Measurements from ENCODE around the gene SNAPC2. TPM values are rescaled to one million over a fixed set of nuclear protein-coding genes. Genes with fewer than 3 reads are reported as not detected.
A peak's percentile ranks its signal among the peaks of the same experiment; 100 is the strongest.
"Not testable (repeated sequence)": the region's sequence is repeated elsewhere in the genome, so short reads cannot be mapped to it uniquely, and the experiment has no call there.

Gene SNAPC2
- total and polyA plus RNA-seq, 5 donors from 2014 or later, result 12.1 to 22.1 (median 17.2) TPM

DNA sequence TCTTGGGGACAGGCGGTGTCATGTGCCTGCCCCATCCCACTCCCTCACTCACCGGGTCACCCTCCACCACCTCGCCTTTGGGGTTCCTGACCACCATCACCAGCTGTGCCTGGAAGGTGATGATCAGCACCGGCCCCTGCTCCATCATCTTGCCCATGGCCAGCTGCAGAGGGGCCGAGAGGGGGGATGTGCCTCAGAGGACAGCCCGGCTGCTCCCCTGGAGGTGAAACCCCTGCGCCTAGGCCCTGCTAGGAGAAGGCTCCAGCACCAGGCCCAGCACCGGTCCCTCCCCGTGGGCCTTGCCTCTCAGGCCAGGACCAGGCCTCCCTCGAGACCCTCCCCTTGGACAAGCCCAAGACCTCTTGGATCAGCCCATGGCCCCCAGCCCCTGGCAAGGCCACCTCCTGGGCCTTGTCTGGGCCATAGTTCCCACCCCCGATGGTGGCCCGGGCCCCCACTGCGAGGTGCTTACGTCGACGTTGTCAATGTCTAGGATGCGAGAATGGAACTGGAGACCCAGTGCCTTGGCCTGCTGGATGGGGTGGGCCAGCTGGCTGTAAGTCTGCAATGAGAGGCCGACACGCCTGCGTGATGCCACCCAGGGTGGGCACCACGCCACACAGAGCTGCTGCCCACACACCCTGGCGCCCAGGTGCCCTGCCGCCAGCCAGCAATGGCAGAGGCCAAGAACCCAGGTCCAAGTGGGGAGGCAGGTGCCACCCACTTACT is 7.6 kb downstream of the SNAPC2 start:
- Mint-ChIP-seq H3K4me3 (peak overlapping the region in 3 of 4 donors; percentile 3 to 82 (median 80)), H3K9me3 (no peaks in the 10 kb centered on the region), H3K4me1 (peaks cover 0 to 26% (median 4%) of the 10 kb centered on the region in 4 donors), H3K27me3 (no peaks in the 10 kb centered on the region), H3K27ac (no peak overlapping the region), H3K36me3 (no peaks in the 10 kb centered on the region)
- H3K27me3 ChIP-seq (ENCODE audit: control insufficient read depth, insufficient read depth, low read length), result no peaks in the 10 kb centered on the region
- ATAC-seq (ENCODE audit: low read depth in 2 of 2) (no peak), DNase-seq (no peak)
- H3K36me3 ChIP-seq (ENCODE audit: control insufficient read depth, insufficient read depth, low read length), result peaks cover 13% of the 10 kb centered on the region
- no peaks in the 10 kb centered on the region for H3K9me3 ChIP-seq (ENCODE audit: control insufficient read depth in 2 of 2, low read length in 2 of 2)
- no peak overlapping the region for H3K4me3 ChIP-seq (ENCODE audit: low read depth, low read length)
- H3K27ac ChIP-seq (ENCODE audit: insufficient read depth, low read length, poor library complexity, severe bottlenecking), result no peak overlapping the region
- peaks cover 14% of the 10 kb centered on the region for H3K4me1 ChIP-seq (ENCODE audit: control insufficient read depth, insufficient read depth, low read length, poor library complexity, severe bottlenecking)

DNA sequence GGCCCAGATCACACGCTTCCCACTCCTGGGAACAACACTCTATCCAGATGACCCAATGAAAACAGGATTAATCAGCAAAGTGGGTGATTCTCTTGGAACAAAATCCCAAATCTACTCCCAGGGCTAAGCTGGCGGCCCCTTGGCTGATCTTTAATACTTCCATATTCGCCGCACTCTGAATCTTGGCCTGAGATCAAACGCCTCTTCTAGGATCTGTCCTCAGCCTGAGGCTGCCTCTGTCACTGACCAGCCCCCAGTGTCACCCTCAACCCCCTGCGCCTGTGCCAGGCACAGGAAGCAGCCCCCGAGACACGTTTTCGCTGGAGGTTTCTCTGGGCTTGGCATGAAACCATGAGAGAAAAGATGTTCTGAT is 8.2 kb downstream of the SNAPC2 start:
- Mint-ChIP-seq H3K4me1 (peaks cover 0 to 21% (median 2%) of the 10 kb centered on the region in 4 donors), H3K27ac (no peak overlapping the region), H3K27me3 (no peaks in the 10 kb centered on the region), H3K4me3 (peak overlapping the region in 3 of 4 donors; percentile 3 to 82 (median 71)), H3K9me3 (no peaks in the 10 kb centered on the region), H3K36me3 (no peaks in the 10 kb centered on the region)
- Histone ChIP-seq H3K27ac (ENCODE audit: insufficient read depth, low read length, poor library complexity, severe bottlenecking) (no peak overlapping the region), H3K36me3 (ENCODE audit: control insufficient read depth, insufficient read depth, low read length) (peaks cover 19% of the 10 kb centered on the region), H3K9me3 (ENCODE audit: control insufficient read depth in 2 of 2, low read length in 2 of 2) (no peaks in the 10 kb centered on the region), H3K4me3 (ENCODE audit: low read depth, low read length) (no peak overlapping the region), H3K4me1 (ENCODE audit: control insufficient read depth, insufficient read depth, low read length, poor library complexity, severe bottlenecking) (peaks cover 14% of the 10 kb centered on the region), H3K27me3 (ENCODE audit: control insufficient read depth, insufficient read depth, low read length) (no peaks in the 10 kb centered on the region)
- DNase-seq (no peak), ATAC-seq (ENCODE audit: low read depth in 2 of 2) (no peak)

DNA sequence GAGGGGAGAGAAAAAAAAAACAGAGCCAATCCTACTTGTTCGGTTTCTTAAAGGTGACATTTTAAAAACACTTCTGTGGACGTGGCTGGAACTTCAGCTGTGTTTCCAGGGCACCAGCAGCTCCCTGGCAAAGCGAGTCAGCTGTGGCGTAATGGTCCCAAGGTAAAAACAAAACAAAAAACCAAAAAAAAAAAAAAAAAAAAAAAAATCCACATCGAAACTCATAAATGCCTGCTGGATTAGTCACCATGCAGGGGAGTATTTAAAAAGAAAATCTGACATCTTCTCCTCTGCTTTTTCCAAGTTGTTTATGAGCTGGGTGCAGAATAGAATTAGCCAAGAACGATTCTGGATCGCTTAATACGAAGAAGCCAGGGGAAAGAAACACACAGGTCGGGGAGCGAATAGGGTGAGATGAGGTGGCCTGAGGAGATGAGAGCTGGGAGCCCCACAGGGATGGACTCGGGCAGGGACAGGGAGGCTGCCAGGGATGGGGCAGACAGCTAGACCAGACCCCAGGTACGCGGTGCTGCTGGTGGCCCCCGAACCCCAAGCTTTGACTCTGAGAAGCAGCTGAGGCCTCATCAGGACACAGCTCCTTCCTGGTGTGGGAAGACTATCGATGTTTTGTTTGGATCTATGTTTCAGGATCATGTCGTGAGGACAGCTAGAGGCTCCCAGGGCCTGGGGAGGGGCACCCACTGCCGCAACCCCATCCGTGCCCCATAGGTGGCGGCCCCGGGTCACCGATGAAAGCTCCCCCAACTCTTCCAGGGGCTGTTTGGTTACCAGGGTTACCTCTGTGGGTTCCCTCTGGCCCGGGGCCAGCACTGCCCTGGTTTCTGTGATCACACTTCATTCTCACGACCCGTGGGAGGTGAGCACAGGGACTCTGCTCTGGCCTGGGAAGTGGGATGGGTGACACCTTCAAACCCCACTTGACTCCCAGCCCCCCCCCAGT is 8.9 kb downstream of the SNAPC2 start:
- H3K4me1 Mint-ChIP-seq, result peaks cover 0 to 18% (median 2%) of the 10 kb centered on the region in 4 donors
- H3K27me3 Mint-ChIP-seq, result no peaks in the 10 kb centered on the region
- H3K9me3 Mint-ChIP-seq, result no peaks in the 10 kb centered on the region
- ATAC-seq (ENCODE audit: low read depth in 2 of 2) (peak; percentile 35 to 40), DNase-seq (peak; percentile 42 to 66 (median 62))
- Histone ChIP-seq H3K4me3 (ENCODE audit: low read depth, low read length) (no peak overlapping the region), H3K36me3 (ENCODE audit: control insufficient read depth, insufficient read depth, low read length) (peaks cover 26% of the 10 kb centered on the region), H3K27ac (ENCODE audit: insufficient read depth, low read length, poor library complexity, severe bottlenecking) (no peak overlapping the region), H3K27me3 (ENCODE audit: control insufficient read depth, insufficient read depth, low read length) (no peaks in the 10 kb centered on the region), H3K9me3 (ENCODE audit: control insufficient read depth in 2 of 2, low read length in 2 of 2) (no peaks in the 10 kb centered on the region), H3K4me1 (ENCODE audit: control insufficient read depth, insufficient read depth, low read length, poor library complexity, severe bottlenecking) (peaks cover 14% of the 10 kb centered on the region)
- peak overlapping the region in 1 of 3 donors; percentile 80 for H3K27ac Mint-ChIP-seq
- no peaks in the 10 kb centered on the region for H3K36me3 Mint-ChIP-seq
- H3K4me3 Mint-ChIP-seq, result peak overlapping the region in 2 of 4 donors; percentile 51 to 82

DNA sequence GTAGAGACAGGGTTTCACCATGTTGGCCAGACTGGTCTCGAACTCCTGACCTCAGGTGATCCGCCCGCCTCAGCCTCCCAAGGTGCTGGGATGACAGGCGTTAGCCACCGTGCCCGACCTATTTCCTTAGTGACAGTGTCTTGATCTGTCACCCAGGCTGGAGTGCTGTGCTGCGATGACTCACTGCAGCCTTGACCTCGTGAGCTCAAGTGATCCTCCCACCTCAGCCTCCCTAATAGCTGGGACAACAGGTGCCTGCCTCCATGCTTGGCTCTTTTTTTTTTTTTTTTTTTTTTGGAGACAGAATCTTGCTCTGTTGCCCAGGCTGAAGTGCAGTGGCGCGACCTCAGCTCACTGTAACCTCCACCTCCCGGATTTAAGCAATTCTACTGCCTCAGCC is 9.9 kb downstream of the SNAPC2 start:
- H3K9me3 Mint-ChIP-seq; H3K36me3 Mint-ChIP-seq; H3K27me3 ChIP-seq (ENCODE audit: control insufficient read depth, insufficient read depth, low read length); H3K4me3 Mint-ChIP-seq; ATAC-seq (ENCODE audit: low read depth in 2 of 2); H3K27ac Mint-ChIP-seq; H3K27me3 Mint-ChIP-seq; H3K9me3 ChIP-seq (ENCODE audit: control insufficient read depth in 2 of 2, low read length in 2 of 2); H3K4me3 ChIP-seq (ENCODE audit: low read depth, low read length); H3K27ac ChIP-seq (ENCODE audit: insufficient read depth, low read length, poor library complexity, severe bottlenecking); DNase-seq: not testable (repeated sequence)
- peaks cover 10% of the 10 kb centered on the region for H3K4me1 ChIP-seq (ENCODE audit: control insufficient read depth, insufficient read depth, low read length, poor library complexity, severe bottlenecking)
- peaks cover 0 to 15% (median 2%) of the 10 kb centered on the region in 4 donors for H3K4me1 Mint-ChIP-seq
- H3K36me3 ChIP-seq (ENCODE audit: control insufficient read depth, insufficient read depth, low read length), result peaks cover 34% of the 10 kb centered on the region

DNA sequence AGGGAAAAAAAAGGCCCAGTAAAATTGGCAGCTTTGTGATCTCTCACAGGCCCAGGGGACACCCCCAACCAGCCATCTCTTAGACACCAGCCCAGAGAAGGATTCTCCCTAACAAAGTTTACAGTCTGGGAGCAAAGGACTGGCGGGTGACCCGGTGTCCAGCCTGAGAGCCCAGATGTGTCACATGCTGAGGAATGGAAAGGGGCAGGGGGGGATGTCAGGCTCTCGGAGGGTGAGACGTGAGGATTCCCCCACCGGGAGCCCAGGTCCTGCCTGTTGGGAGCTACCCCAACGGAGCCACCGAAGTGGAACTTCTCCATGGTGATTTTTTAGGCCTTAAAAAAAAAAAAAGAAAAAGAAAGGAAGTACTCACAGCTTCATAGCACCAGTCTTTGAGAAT is 10.6 kb downstream of the SNAPC2 start:
- peaks cover 39% of the 10 kb centered on the region for H3K36me3 ChIP-seq (ENCODE audit: control insufficient read depth, insufficient read depth, low read length)
- no peak overlapping the region for H3K4me3 ChIP-seq (ENCODE audit: low read depth, low read length)
- Mint-ChIP-seq H3K27me3 (no peaks in the 10 kb centered on the region), H3K4me3 (no peak overlapping the region), H3K27ac (no peak overlapping the region), H3K9me3 (no peaks in the 10 kb centered on the region), H3K4me1 (peaks cover 0 to 13% (median 2%) of the 10 kb centered on the region in 4 donors), H3K36me3 (peaks cover 2% of the 10 kb centered on the region)
- H3K9me3 ChIP-seq (ENCODE audit: control insufficient read depth in 2 of 2, low read length in 2 of 2), result no peaks in the 10 kb centered on the region
- DNase-seq (no peak), ATAC-seq (ENCODE audit: low read depth in 2 of 2) (no peak)
- no peak overlapping the region for H3K27ac ChIP-seq (ENCODE audit: insufficient read depth, low read length, poor library complexity, severe bottlenecking)
- H3K27me3 ChIP-seq (ENCODE audit: control insufficient read depth, insufficient read depth, low read length), result no peaks in the 10 kb centered on the region
- peaks cover 4% of the 10 kb centered on the region for H3K4me1 ChIP-seq (ENCODE audit: control insufficient read depth, insufficient read depth, low read length, poor library complexity, severe bottlenecking)

DNA sequence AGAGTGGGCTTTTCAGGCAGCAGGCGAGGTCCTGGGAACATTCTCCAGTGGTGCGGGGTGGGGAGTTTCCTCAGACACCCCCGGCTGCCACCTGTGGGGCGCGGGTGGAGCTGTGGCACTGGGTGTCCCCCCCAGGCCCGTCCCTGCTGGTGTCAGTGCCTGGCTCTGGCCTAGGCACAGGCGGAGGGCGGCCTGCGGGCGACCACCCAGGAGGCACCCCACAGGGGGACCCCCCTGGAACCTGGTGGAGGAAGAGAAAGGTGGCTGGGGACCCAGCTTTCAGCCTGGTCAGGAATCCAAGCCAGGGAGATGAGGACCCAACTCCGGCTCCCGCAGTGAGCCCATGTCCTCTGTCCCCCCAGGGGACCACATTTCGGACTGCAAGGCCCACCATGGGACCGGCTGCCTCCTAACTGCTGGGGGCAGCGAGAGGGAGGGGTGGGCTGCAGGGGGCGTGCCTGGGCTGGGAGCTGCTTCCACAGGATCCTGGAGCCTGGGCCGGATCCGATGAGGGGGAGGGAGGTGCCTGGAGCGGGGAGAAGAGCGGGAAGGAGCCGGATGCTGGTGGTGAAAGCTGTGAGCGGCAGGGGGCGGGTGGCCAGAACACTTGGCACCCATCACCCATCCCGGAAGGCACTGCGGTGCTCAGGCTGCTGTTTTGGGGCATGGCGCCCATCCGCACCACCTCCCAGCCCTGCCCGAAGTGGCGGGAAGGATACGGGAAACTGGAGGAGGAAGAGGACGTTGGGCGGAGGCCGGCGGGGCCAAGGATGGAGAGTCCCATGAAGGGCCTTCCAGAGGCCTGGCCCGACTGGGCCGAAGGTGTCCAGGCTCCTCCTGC is 11.3 kb downstream of the SNAPC2 start:
- H3K36me3 ChIP-seq (ENCODE audit: control insufficient read depth, insufficient read depth, low read length), result peaks cover 41% of the 10 kb centered on the region
- Mint-ChIP-seq H3K9me3 (no peaks in the 10 kb centered on the region), H3K36me3 (peaks cover 3% of the 10 kb centered on the region), H3K4me3 (no peak overlapping the region), H3K27me3 (no peaks in the 10 kb centered on the region), H3K27ac (no peak overlapping the region), H3K4me1 (peaks cover 0 to 10% (median 2%) of the 10 kb centered on the region in 4 donors)
- no peaks in the 10 kb centered on the region for H3K27me3 ChIP-seq (ENCODE audit: control insufficient read depth, insufficient read depth, low read length)
- ATAC-seq (ENCODE audit: low read depth in 2 of 2), result no peak
- no peak for DNase-seq
- H3K9me3 ChIP-seq (ENCODE audit: control insufficient read depth in 2 of 2, low read length in 2 of 2), result no peaks in the 10 kb centered on the region
- H3K4me1 ChIP-seq (ENCODE audit: control insufficient read depth, insufficient read depth, low read length, poor library complexity, severe bottlenecking), result peaks cover under 1% of the 10 kb centered on the region
- no peak overlapping the region for H3K27ac ChIP-seq (ENCODE audit: insufficient read depth, low read length, poor library complexity, severe bottlenecking)
- no peak overlapping the region for H3K4me3 ChIP-seq (ENCODE audit: low read depth, low read length)

DNA sequence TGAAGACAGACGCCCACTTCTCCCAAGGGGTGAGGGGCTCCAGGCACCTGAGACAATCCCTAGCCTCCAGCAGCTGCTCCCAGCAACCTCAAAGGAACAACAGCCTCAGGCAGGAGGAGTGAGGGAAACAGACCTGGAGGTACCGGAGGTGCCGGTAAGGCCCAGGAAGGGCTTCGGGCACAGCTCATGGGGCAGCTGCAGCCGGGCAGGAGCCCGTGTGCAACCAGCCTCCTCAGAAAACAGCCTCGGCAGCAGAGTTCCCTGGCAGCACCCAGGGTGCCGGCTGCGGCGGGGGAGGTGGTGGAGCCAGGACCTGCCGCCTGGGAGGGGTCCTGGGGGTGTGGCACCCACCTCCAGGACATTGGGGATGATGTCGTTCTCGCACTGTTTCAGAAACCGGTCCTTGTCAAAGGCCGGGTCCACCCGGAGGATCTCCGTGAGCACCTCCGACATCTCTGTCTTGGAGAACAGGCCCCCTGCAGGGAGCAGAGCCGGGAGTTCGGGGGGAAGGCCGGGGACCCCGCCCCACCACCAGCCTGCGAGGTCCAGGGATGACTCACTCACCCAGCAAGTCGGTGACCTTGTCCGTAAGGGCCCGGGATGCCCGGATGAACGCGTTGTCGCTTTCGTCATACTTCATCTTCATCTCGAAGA is 12.3 kb downstream of the SNAPC2 start:
- Mint-ChIP-seq H3K9me3 (no peaks in the 10 kb centered on the region), H3K4me3 (no peak overlapping the region), H3K27ac (no peak overlapping the region), H3K36me3 (peaks cover 3% of the 10 kb centered on the region), H3K4me1 (peaks cover 0 to 8% (median 2%) of the 10 kb centered on the region in 4 donors), H3K27me3 (no peaks in the 10 kb centered on the region)
- no peak for DNase-seq
- no peaks in the 10 kb centered on the region for H3K9me3 ChIP-seq (ENCODE audit: control insufficient read depth in 2 of 2, low read length in 2 of 2)
- H3K27ac ChIP-seq (ENCODE audit: insufficient read depth, low read length, poor library complexity, severe bottlenecking), result no peak overlapping the region
- H3K4me3 ChIP-seq (ENCODE audit: low read depth, low read length), result no peak overlapping the region
- no peak for ATAC-seq (ENCODE audit: low read depth in 2 of 2)
- H3K27me3 ChIP-seq (ENCODE audit: control insufficient read depth, insufficient read depth, low read length), result no peaks in the 10 kb centered on the region
- H3K4me1 ChIP-seq (ENCODE audit: control insufficient read depth, insufficient read depth, low read length, poor library complexity, severe bottlenecking), result no peaks in the 10 kb centered on the region
- peaks cover 44% of the 10 kb centered on the region for H3K36me3 ChIP-seq (ENCODE audit: control insufficient read depth, insufficient read depth, low read length)

Data from CD4-positive, CD25-positive, alpha-beta regulatory T cell (primary cell).